Esophagus muscularis mucosa (tissue), 3 donors: ENCODE results near the gene OTOP1.

Source experiments
- POLR2A ChIP-seq: fragments of 450-650 bp; IDR thresholded peaks from one replicate; pipeline ENCODE4 v1.6.1; 2017; ENCODE audit warnings: antibody characterized with exemption, moderate library complexity, mild to moderate bottlenecking, low read depth
- POLR2AphosphoS5 ChIP-seq, 2 donors: sonication (generic); formaldehyde crosslinking; IDR thresholded peaks; one replicate each; pipeline ENCODE4 v1.6.1; 2017; ENCODE audit warnings: antibody characterized with exemption in 2 of 2
- TF ChIP-seq, protein P1 (sequence below), 3 experiments: fragments of 200-600 bp in 2 of 3; fragments of 450-650 bp in 1 of 3; sonication (generic) in 2 of 3; IDR thresholded peaks; one replicate each; pipeline ENCODE4 v1.5.1; 2017 to 2019; ENCODE audit warnings: antibody characterized with exemption in 3 of 3, mild to moderate bottlenecking in 2 of 3, moderate library complexity in 1 of 3

DNA sequence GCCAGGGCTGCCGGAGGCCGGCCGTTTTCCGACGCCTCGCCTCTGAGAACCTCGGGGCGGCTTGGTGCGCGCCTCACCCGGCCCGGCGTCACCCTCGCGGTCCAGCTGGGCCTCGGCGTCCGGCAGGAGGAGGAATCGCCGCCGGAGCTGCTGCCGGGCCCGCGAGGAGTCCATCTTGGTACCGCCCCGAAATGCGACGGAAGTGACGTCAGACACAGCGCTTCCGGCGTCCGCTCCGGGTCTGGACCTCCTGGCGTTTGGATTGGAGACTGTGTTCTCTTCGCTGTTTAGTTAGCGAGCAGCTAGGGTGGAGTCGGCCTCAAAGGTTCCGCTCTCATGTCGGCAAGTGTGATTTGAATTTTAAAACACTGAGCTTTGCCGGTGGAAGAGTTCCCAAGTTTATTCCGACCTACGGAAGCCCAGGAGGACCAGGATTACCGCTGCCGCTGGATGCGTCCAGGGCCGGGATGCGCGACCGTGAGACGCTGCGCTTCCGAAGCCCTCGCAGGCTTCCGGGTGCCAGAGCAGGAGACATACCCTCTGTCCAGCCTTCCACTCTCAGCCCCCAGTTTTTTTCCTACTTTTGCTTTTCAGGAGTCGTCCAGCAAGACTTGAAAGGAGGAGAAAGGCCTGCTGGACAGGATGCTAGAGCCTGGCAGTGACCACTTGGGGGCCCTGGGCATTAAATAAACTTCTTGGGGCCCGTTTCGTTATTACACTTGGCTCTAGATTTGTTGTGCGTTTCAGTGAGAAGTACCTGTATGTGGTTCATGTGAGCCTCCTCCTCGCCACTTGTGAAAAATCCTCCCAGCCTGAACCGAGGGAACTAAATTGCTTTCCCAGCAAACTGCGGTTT lies 21.5 kb upstream of the OTOP1 start, which contains the start of gene TMEM128:
- TF ChIP-seq, protein P1, sequence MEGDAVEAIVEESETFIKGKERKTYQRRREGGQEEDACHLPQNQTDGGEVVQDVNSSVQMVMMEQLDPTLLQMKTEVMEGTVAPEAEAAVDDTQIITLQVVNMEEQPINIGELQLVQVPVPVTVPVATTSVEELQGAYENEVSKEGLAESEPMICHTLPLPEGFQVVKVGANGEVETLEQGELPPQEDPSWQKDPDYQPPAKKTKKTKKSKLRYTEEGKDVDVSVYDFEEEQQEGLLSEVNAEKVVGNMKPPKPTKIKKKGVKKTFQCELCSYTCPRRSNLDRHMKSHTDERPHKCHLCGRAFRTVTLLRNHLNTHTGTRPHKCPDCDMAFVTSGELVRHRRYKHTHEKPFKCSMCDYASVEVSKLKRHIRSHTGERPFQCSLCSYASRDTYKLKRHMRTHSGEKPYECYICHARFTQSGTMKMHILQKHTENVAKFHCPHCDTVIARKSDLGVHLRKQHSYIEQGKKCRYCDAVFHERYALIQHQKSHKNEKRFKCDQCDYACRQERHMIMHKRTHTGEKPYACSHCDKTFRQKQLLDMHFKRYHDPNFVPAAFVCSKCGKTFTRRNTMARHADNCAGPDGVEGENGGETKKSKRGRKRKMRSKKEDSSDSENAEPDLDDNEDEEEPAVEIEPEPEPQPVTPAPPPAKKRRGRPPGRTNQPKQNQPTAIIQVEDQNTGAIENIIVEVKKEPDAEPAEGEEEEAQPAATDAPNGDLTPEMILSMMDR (IDR thresholded peaks at IDR 0.05) = peak in 1 of 3 experiments; percentile 27
- TF ChIP-seq POLR2A = peak; percentile 47
- TF ChIP-seq POLR2AphosphoS5 (IDR thresholded peaks at IDR 0.05) = peak; percentile 86 to 94
